DOHH2 (cell line): ENCODE results near the gene FAM234A.
"Not testable (repeated sequence)": the region's sequence is repeated elsewhere in the genome, so short reads cannot be mapped to it uniquely, and the experiment has no call there.

Experiments used
- CTCF ChIP-seq: fragments of 200-600 bp; sonication (generic); IDR thresholded peaks from one replicate; pipeline ENCODE4 v1.5.1; 2014; ENCODE audit warnings: antibody characterized with exemption, mild to moderate bottlenecking, low read depth, low read length; ENCODE audit not compliant: poor library complexity, severe bottlenecking
- EZH2phosphoT487 ChIP-seq: fragments of 200-600 bp; sonication (generic); IDR thresholded peaks from 2 replicates; pipeline ENCODE4 v1.6.1; 2017; ENCODE audit warnings: borderline replicate concordance, mild to moderate bottlenecking, antibody characterized with exemption, low read length, moderate library complexity, mixed read lengths

GRCh38 chr16:258091-258490 is 23.5 kb downstream of the FAM234A start:
- TF ChIP-seq CTCF, EZH2phosphoT487: not testable (repeated sequence)
